SK-MEL-5 (cell line): Measurements from ENCODE around the gene FBLN1. TPM values are rescaled to one million over a fixed set of nuclear protein-coding genes. Genes with fewer than 3 reads are reported as not detected.
"Not testable (repeated sequence)": the region's sequence is repeated elsewhere in the genome, so short reads cannot be mapped to it uniquely, and the experiment has no call there.

Experiments
- DNase-seq: peaks from one replicate; pipeline ENCODE4 v3.0.0-alpha.2; 2016; ENCODE audit warnings: low read depth, low spot score
- in situ Hi-C: cut with HindIII; loops from 2 replicates; pipeline ENCODE4 v1.10.0; 2016; ENCODE audit warnings: low sequenced_read_pairs, high pct_unique_total_duplicates, low pct_unique_long_range_greater_than_20kb
- total RNA-seq: library from RNA; depleted of rRNA; stranded (reverse); fragments of >200 nt; shearing (Covaris generic); gene quantifications from 2 replicates; pipeline ENCODE4 v1.2.3, GENCODE V29; 2014

FBLN1 gene
- total RNA-seq, 1 experiment from 2014 or later, result 10.1 TPM

DNA sequence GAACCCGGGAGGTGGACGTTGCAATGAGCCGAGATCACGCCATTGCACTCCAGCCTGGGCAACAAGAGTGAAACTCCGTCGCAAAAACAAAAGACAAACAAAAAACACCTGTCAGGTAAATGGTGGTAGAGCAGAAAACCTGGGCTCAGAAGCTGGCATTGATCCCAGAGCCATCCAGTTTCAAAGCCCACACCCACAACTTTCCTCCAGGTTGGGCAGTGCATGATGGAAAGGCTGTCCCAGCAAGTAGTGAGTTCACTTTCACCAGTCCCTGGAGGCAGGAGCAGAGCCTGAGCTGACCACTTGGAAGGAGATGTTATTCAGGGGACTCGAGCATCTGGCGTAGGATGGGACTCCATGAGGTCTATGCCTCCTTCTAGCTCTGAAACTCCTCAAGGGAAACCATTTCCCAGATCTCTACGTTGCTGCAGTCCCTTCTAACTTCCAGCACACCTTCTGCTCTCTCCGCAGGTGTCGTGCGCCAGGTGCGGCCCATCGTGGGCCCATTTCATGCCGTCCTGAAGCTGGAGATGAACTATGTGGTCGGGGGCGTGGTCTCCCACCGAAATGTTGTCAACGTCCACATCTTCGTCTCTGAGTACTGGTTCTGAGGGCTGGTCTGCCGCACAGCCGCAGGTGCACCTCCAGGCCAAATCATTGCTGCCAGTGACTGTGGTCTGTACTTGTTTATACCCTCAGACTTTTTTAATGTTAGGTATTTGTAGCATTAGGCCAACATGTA lies 97.3 kb downstream of the FBLN1 start:
- in situ Hi-C loops, result no loop called here
- DNase-seq, result no peak

DNA sequence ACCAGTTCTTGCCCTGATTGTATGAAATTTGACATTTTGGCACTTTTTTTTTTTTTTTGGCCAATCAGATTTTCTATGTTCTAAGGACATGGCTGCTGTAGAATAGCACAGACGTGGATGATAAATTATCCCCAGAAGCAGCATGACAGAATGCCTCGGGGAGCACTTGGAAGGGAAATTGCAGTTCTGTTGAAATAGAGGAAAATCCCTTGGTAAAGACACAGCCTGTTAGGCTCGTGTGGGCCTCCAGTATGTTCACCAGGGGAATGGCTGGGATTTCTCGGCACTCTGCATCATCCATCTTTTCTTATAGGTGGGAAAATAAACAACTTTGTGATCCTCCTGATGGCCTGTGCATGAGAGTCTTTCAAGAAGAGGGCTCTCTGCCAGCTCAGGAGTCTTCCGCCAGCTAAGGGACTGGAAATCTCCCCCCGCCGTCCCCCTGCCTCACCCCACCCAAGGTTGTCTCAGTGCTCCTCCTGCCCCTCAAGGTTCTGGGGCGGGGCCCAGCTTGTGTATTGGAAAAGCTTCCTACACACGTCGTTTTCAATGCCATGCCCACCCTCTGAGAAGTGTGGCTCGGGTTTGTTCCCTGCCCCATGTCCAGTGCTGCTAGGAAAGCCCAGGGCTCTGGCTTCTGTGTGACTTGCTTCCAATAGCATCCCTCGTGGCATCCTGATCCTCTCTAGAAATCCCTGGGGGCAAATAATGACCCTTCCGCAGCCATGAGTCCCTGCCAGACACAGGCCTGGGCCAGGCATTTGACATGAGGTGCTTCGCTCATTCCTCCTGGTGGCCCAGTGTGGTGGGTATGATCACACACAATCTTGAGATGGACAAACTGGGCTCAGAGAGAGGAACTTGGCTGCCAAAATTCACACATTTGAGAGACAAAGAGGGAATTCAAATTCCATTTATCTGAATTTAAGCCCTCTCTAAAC lies 98.4 kb downstream of the FBLN1 start:
- no peak for DNase-seq
- in situ Hi-C loops, result no loop called here

- in situ Hi-C loops, result no loop called here
- DNase-seq, result no peak
Measured at GRCh38 chr22:45602004-45602733, 99.5 kb downstream of the FBLN1 start.

DNA sequence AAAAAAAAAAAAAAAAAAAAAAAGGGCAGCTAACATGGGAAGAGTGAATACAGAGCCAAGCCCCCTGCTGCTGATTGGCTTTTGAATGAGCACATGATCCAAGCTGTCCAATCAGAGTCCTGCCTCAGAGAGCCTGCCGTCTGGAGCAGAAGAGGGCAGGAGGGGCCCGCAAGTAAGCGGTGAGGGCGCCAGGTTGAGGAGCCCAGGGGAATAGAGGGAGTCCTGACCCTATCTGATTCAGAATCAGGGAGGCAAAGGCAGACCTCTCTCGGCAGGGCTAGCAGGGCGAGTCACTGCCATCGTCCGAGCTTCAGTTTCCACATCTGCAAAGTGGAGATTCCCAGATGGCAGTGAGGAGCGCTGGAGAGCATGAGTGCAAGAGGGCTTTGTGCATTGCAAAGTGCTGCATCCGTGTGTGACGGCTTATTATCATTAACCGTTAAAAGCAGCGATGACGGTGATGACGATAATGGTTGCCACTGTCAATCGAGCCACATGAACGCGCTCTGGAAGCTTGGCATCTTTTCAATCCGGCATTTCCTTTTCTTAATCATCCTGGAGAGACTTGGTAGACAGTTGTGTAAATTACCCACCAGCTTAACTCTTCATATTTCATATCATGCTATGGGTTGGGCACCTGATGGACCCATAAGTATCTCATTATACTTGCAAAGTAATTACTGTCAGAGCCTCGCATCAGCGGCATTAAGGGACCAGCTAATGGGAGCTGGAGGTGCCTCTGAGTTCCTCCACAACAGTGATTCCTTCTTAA lies 100.3 kb downstream of the FBLN1 start:
- peak; percentile 35 for DNase-seq
- in situ Hi-C loops, result no loop called here

GRCh38 chr22:45603619-45604018 lies 100.9 kb downstream of the FBLN1 start:
- DNase-seq, result no peak
- in situ Hi-C loops, result no loop called here

DNA sequence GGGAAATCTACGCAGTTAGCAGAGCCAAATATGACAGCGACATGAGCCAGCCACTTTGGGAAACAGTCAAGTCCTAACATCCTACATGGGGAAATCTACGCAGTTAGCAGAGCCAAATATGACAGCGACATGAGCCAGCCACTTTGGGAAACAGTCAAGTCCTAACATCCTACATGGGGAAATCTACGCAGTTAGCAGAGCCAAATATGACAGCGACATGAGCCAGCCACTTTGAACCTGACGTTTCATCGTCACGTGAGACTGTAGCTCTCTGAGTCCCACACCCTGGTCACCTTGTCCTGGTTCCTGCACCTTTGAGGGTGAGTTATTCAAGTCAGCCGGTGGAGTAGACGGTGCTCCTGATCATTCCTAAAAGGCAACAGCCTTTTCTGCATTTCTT lies 105.4 kb downstream of the FBLN1 start:
- in situ Hi-C loops, DNase-seq: not testable (repeated sequence)

DNA sequence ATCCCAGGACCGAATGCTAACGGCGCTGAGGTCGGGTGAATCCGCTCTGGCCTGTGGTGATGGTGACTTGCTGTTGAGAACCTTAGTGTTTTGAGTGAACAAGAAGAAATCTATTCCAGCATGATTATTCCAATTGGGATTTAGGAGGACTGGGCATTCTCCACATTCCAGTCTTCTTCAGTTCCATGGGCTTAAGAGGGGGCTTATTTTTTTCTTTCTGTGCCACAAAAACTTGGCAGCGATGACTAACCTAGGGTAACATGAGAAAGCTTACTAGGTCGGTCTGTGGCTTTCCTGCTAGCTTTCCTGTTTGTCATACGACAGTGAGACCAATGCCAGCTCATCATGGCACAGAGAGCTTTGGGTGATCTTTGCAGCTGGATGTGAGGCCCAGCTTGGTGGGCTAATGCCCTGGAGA lies 106.1 kb downstream of the FBLN1 start:
- in situ Hi-C loops, result no loop called here
- no peak for DNase-seq

DNA sequence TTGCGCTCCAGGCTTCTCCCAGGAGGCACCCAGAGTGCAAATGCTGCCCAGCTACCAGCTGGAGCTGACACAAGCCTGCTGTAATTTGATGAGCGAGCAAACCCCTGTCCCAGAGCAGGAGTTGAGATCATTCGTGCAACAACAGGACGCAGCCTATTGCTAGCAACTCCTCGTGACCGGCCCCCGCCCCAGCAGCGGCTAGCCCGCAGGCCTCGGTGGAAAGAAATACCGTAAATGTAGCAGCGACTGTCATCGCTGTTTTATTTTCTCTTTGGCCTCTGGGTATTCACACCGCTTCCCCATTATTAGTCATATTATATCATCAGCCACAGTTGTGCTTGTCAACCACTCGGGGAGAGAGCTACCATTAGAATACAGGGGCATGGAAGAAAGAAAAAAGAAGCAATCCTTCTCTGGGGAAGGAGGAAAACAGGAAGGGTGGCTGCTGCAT lies 109.8 kb downstream of the FBLN1 start:
- in situ Hi-C loops, result no loop called here
- peak; percentile 25 for DNase-seq

DNA sequence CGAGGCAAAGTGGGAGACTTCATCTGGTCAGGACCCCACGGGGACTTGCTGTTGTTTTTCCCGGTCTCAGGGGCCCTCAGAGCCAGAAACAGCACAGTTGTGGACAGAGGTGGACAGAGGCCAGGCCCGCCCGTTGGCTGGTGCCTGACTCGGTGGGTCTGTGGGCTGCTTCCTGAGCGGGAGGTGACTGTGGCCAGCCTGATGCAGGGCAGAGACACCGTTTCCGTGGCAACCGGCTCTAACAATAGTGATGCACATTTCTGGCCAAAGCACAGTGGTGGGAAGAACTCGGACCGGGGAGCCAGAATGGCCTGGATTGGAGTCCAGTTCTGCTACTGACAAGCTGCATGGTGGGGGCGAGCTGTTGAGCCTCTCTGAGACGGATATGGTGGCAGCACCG lies 110.3 kb downstream of the FBLN1 start:
- no peak for DNase-seq
- in situ Hi-C loops, result no loop called here

- in situ Hi-C loops, result no loop called here
- no peak for DNase-seq
Measured at GRCh38 chr22:45615364-45615763, 112.7 kb downstream of the FBLN1 start.

DNA sequence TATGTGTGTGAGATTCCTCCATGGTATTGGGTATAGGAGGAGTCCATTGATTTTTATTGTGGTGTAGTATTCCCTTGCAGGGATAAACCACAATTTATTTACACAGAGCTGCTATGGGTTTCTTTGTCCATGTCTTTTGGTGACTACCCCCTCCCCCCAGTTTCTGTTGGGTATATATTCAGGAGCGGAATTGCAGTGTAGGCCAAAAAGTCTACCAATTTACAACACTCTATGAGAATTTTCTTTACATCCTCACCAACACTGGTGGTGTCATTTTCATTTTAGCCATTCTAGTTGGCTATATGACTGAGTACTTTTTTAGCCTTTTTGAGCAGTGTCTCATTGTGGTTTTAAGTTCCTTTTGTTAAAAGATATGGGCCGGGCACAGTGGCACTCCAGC lies 113.7 kb downstream of the FBLN1 start:
- in situ Hi-C loops, result no loop called here
- DNase-seq, result no peak

- in situ Hi-C loops, result no loop called here
- DNase-seq, result no peak
Measured at GRCh38 chr22:45617948-45618347, 115.3 kb downstream of the FBLN1 start.

DNA sequence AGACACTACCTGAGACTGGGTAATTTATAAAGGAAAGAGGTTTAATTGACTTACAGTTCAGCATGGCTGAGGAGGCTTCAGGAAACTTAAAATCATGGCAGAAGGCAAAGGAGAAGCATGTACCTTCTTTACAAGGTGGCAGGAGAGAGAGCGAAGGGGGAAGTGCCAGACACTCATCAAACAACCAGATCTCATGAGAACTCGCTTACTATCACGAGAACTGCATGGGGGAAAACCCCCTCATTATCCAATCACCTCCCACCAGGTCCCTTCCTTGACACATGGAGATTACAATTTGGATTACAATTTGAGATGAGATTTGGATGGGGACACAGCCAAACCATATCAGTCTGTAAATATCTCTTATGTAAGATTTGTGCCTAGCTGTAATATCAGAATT lies 118.0 kb downstream of the FBLN1 start:
- in situ Hi-C loops, result no loop called here
- no peak for DNase-seq

DNA sequence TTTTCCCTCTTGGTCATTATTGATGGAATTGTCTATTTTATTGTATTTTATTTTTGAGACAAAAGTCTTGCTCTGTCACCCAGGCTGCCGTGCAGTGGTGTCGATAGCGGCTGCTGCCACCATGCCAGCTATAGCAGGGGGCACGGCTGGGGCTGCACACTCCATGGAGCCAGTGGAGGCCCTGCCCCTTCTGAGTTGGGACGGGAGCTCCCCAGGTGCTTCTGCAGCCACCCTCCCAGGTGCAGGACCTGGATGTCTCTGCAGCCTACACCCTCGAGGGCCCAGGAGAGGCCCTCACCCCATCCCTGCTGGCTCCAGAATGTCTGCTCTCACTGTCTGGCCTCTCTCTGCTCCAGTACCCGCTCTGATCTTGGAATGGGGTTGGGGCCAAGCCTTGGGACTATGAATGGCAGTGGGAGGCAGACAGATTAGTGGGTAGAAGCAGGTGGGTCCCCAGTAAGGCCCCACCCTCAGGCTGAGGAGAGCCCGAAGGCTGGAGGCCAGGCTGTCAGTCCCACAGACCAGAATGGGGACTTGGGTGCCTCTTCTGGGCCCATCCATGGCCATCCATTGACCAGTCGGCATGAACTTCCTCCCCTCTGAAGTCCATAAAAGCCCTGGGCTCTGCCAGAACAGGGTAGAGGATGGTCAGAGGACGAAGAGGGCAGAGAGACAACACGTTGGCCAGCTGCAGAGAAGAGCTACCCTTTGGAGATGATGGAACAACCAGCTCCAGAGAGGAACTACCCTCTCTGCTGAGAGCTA lies 119.3 kb downstream of the FBLN1 start:
- in situ Hi-C loops, result no loop called here

DNA sequence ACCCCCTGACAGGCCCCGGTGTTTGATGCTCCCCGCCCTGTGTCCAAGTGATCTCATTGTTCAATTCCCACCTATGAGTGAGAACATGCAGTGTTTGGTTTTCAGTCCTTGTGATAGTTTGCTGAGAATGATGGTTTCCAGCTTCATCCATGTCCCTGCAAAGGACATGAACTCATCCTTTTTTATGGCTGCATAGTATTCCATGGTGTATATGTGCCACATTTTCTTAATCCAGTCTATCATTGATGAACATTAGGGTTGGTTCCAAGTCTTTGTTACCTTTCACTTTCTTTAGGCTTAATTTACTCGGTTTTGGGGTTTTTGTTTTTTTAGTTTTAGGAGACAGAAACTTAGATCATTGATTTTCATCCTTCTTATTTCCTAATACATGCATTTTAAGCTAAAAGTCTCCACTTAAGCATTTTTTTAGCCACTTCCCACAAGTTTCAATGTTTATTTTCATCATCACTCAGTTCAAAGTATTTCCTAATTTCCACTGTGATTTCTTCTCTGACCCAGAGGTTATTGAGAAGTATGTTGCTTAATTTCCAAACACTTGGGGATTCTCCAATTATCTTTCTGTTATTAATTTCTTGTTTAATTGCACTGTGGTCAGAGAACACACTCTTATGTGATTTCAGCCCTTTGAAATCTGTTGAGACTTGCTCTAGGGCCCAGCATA lies 120.9 kb downstream of the FBLN1 start:
- DNase-seq, in situ Hi-C loops: not testable (repeated sequence)

More for the DNA sequence above, 119.3 kb downstream of the FBLN1 start:
- DNase-seq, result no peak

DNA sequence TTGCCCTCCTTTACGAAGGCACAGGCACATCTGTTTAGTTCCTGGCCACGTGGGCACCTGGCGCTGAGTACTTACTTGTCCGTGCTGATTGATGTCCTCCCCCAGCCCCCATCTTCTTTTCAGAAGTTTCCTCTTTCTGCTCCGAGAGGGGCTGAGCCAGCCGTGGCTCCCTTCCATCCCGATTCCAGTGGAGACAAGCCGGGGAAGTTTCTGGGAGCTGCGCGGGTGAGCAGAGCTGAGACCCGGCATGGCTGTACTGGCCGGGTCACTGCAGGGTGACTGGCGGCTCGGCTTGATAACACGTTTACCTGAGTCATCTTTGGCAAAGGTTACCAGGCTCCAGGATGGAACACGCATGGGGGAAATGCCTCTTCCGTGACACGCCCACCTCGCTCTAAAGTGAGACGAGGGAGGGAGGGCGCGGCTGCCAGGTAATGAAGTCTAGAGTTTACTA lies 123.5 kb downstream of the FBLN1 start:
- in situ Hi-C loops, result no loop called here
- no peak for DNase-seq
